Measurements from ENCODE around the gene GPAM.

GRCh38 chr10:112184379-112184778 lies 814 bp upstream of the GPAM start:
- TF ChIP-seq TAF1 (IDR thresholded peaks at IDR 0.05; ENCODE audit: borderline replicate concordance, low read depth, low read length) (no peak), POLR2A (IDR thresholded peaks at IDR 0.05; ENCODE audit: low read depth, low read length) (no peak), POLR2AphosphoS5 (IDR thresholded peaks at IDR 0.05; ENCODE audit: low read depth, low read length) (no peak)

All from GM12892 (cell line).